Endothelial cell of umbilical vein (primary cell): ENCODE results near the gene ITPKA. TPM values are rescaled to one million over a fixed set of nuclear protein-coding genes. Genes with fewer than 3 reads are reported as not detected.

Source experiments
- BruUV-seq: library from RNA; stranded (reverse); fragments of 400-500 nt; replicated peaks from 2 replicates; lab custom pipeline; 2021; lab: Mats Ljungman, UMichigan
- CTCF ChIA-PET: fragments of 300-600, 350-600 bp; sonication (Branson Sonifier 250); formaldehyde crosslinking; loops from one replicate; lab custom pipeline; 2021; ENCODE audit warnings: antibody characterized with exemption, inconsistent platforms; lab: Charles Lee
- POLR2A ChIA-PET: fragments of 300-600, 350-600 bp; sonication (Branson Sonifier 250); formaldehyde crosslinking; loops from one replicate; lab custom pipeline; 2021; ENCODE audit warnings: antibody characterized with exemption, inconsistent platforms; lab: Charles Lee
- DNase-seq: peaks from one replicate; pipeline ENCODE4 v3.0.0-alpha.2; 2011; ENCODE audit warnings: low read depth, low spot score
- FAIRE-seq: peaks from 2 replicates; lab custom pipeline; 2011; peaks lifted over from hg19 to GRCh38; lab: Jason Lieb, UNC
- H2AFZ ChIP-seq: 2 replicates; pipeline ENCODE4 v1.6.0; 2012; ENCODE audit warnings: low read depth, low read length, control low read depth, inconsistent platforms
- H3K27ac ChIP-seq: 2 replicates; pipeline ENCODE4 v1.5.1; 2011; ENCODE audit warnings: low read depth, mild to moderate bottlenecking, control low read depth, low read length, moderate library complexity; ENCODE audit not compliant: insufficient read depth
- H3K27me3 ChIP-seq, 2 experiments: 2 replicates each; pipeline versions ENCODE4 v1.6.0 to v1.6.1; 2011; ENCODE audit warnings: low read length in 2 of 2, mixed read lengths in 1 of 2; ENCODE audit not compliant: control insufficient read depth in 2 of 2, insufficient read depth in 2 of 2
- H3K36me3 ChIP-seq, 2 experiments: 2 replicates in 1 of 2; 3 replicates in 1 of 2; pipeline ENCODE4 v1.5.1; 2011; ENCODE audit warnings: low read length in 2 of 2, mild to moderate bottlenecking in 1 of 2, moderate library complexity in 1 of 2; ENCODE audit not compliant: control insufficient read depth in 2 of 2, insufficient read depth in 2 of 2; ENCODE audit errors: extremely low read depth in 1 of 2
- H3K4me1 ChIP-seq: 3 replicates; pipeline ENCODE4 v1.5.1; 2011; ENCODE audit warnings: mild to moderate bottlenecking, low read length; ENCODE audit not compliant: control insufficient read depth, insufficient read depth; ENCODE audit errors: extremely low read depth
- H3K4me2 ChIP-seq: 2 replicates; pipeline ENCODE4 v1.6.1; 2011; ENCODE audit warnings: low read length, control low read depth, mixed read lengths; ENCODE audit not compliant: insufficient read depth
- H3K4me3 ChIP-seq, 3 experiments: fragments of 200-600 bp in 1 of 3; sonication (generic), shearing (Covaris generic) in 1 of 3; replicated peaks in 1 of 3; 2 replicates each; pipeline ENCODE4 v1.5.1; 2011 to 2016; ENCODE audit warnings: control low read depth in 3 of 3, low read length in 3 of 3, mild to moderate bottlenecking in 2 of 3, inconsistent platforms in 1 of 3, low read depth in 1 of 3, moderate library complexity in 1 of 3; ENCODE audit not compliant: insufficient read depth in 1 of 3
- H3K79me2 ChIP-seq: 2 replicates; pipeline ENCODE4 v1.6.0; 2012; ENCODE audit warnings: low read length, inconsistent platforms; ENCODE audit not compliant: control insufficient read depth, insufficient read depth
- H3K9ac ChIP-seq: replicated peaks from 2 replicates; pipeline ENCODE3; 2011; ENCODE audit warnings: low read length, control low read depth; ENCODE audit not compliant: insufficient read depth; ENCODE audit errors: extremely low read depth
- H3K9me1 ChIP-seq: replicated peaks from 3 replicates; pipeline ENCODE4 v1.6.0; 2011; ENCODE audit warnings: mild to moderate bottlenecking, low read length; ENCODE audit not compliant: control insufficient read depth, insufficient read depth; ENCODE audit errors: extremely low read depth
- H3K9me3 ChIP-seq: replicated peaks from 2 replicates; pipeline ENCODE4 v1.5.1; 2012; ENCODE audit warnings: low read length, inconsistent platforms; ENCODE audit not compliant: control insufficient read depth, insufficient read depth
- H4K20me1 ChIP-seq: replicated peaks from 2 replicates; pipeline ENCODE3; 2011; ENCODE audit warnings: mild to moderate bottlenecking, low read length; ENCODE audit not compliant: control insufficient read depth, insufficient read depth; ENCODE audit errors: extremely low read depth
- EZH2 ChIP-seq: IDR thresholded peaks from 2 replicates; pipeline ENCODE4 v1.6.1; 2012; ENCODE audit warnings: borderline replicate concordance, low read depth, mild to moderate bottlenecking, moderate library complexity, low read length, inconsistent platforms; ENCODE audit not compliant: severe bottlenecking
- FOS ChIP-seq: IDR thresholded peaks from 2 replicates; pipeline ENCODE4 v1.6.1; 2011; ENCODE audit warnings: mild to moderate bottlenecking, low read length, moderate library complexity, borderline replicate concordance; ENCODE audit not compliant: insufficient read depth
- GATA2 ChIP-seq: IDR thresholded peaks from 2 replicates; pipeline ENCODE4 v1.7.0; 2011; ENCODE audit warnings: low read depth, mild to moderate bottlenecking, moderate library complexity, mixed read lengths, low read length; ENCODE audit not compliant: insufficient read length, insufficient read depth
- JUN ChIP-seq: IDR thresholded peaks from 2 replicates; pipeline ENCODE4 v1.6.1; 2011; ENCODE audit warnings: borderline replicate concordance, low read depth; ENCODE audit not compliant: insufficient read length, insufficient read depth
- MYC ChIP-seq: IDR thresholded peaks from one replicate; pipeline ENCODE4 v1.6.1; 2011; ENCODE audit warnings: mild to moderate bottlenecking, low read depth, low read length
- POLR2A ChIP-seq: IDR thresholded peaks from 2 replicates; pipeline ENCODE4 v1.6.1; 2012; ENCODE audit warnings: low read depth, mild to moderate bottlenecking, control low read depth, low read length
- POLR2AphosphoS5 ChIP-seq: IDR thresholded peaks from 2 replicates; pipeline ENCODE4 v1.6.1; 2012; ENCODE audit warnings: low read depth, mild to moderate bottlenecking, control low read depth, low read length, moderate library complexity; ENCODE audit not compliant: insufficient read depth
- dilution Hi-C: fragments of 300-500 bp; cut with MboI; formaldehyde crosslinking; loops from one replicate; pipeline ENCODE4 v1.15.0; 2019; ENCODE audit warnings: low sequenced_read_pairs; ENCODE audit not compliant: extremely low pct_ligation_motif_present
- intact Hi-C: fragments of 100-400 bp; cut with micrococcal nuclease; formaldehyde crosslinking; loops from one replicate; pipeline ENCODE4 v1.10.0; 2022
- polyA plus RNA-seq, 4 experiments: library from polyadenylated mRNA; depleted of rRNA in 3 of 4; stranded (reverse) in 3 of 4; unstranded in 1 of 4; fragments of >200 nt; gene quantifications; 2 replicates each; pipeline versions ENCODE4 v1.2.1 to v1.2.3, GENCODE V29; 2011 to 2012; ENCODE audit warnings: missing spikeins in 1 of 4
- total RNA-seq: library from RNA; stranded (reverse); gene quantifications from 2 replicates; pipeline ENCODE4 v1.2.3, GENCODE V29; 2021
- TF ChIP-seq, protein P1 (sequence below): IDR thresholded peaks from 2 replicates; pipeline ENCODE4 v1.6.1; 2011; ENCODE audit not compliant: insufficient read depth, insufficient read length
- TF ChIP-seq, protein P2 (sequence below), 2 donors: IDR thresholded peaks; 1 replicate in 1 of 2; 2 replicates in 1 of 2; pipeline ENCODE4 v1.5.1; 2011; ENCODE audit warnings: low read length in 2 of 2, mild to moderate bottlenecking in 2 of 2, moderate library complexity in 2 of 2, control low read depth in 1 of 2, inconsistent platforms in 1 of 2, low read depth in 1 of 2; ENCODE audit not compliant: insufficient read depth in 1 of 2; ENCODE audit errors: extremely low read depth in 1 of 2

The ITPKA gene
- total and polyA plus RNA-seq, 2 donors (not counting 3 experiments of a cell fraction or from before 2014, with no cell fraction given), result 0.14 to 0.66 TPM

GRCh38 chr15:41482110-41482877, 11.4 kb upstream of the ITPKA start:
- POLR2A ChIA-PET, result interaction anchor here (0.6 to 0.9 kb wide), 2 partner anchors 8 to 70 kb away, joined by 3 to 4 read pairs; no protein-coding TSS in a partner anchor
- H3K27me3 ChIP-seq, result no peaks in the 10 kb centered on the region
- H3K9me1 ChIP-seq, result no peaks in the 10 kb centered on the region
- intact Hi-C loops (no loop called here), dilution Hi-C loops (no loop called here)
- BruUV-seq, result no TSS peak
- no peaks in the 10 kb centered on the region for H3K9me3 ChIP-seq
- no peaks in the 10 kb centered on the region for H4K20me1 ChIP-seq
- peaks cover 12 to 26% of the 10 kb centered on the region in 2 experiments for H3K36me3 ChIP-seq
- FAIRE-seq (no peak), DNase-seq (no peak)
- H2AFZ ChIP-seq, result no peak overlapping the region
- no peak overlapping the region for H3K4me2 ChIP-seq
- TF ChIP-seq JUN, result no peak
- TF ChIP-seq FOS, result no peak
- TF ChIP-seq, protein P1, sequence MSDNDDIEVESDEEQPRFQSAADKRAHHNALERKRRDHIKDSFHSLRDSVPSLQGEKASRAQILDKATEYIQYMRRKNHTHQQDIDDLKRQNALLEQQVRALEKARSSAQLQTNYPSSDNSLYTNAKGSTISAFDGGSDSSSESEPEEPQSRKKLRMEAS, result no peak
- TF ChIP-seq MYC, result no peak
- H3K27ac ChIP-seq, result no peak overlapping the region
- no peaks in the 10 kb centered on the region for H3K79me2 ChIP-seq
- no peak overlapping the region for H3K9ac ChIP-seq
- peaks cover 2% of the 10 kb centered on the region for H3K4me1 ChIP-seq
- CTCF ChIA-PET, result interaction anchor here (0.7 to 5.3 kb wide), 3 partner anchors 11 to 49 kb away, joined by 3 to 37 read pairs (median 3); partner anchors contain the start of gene ITPKA
- no peak overlapping the region for H3K4me3 ChIP-seq

- DNase-seq, result no peak
- Histone ChIP-seq H3K4me2 (no peak overlapping the region), H3K27ac (no peak overlapping the region), H3K4me3 (no peak overlapping the region), H3K9me3 (no peaks in the 10 kb centered on the region), H3K9me1 (no peaks in the 10 kb centered on the region), H3K27me3 (no peaks in the 10 kb centered on the region), H4K20me1 (no peaks in the 10 kb centered on the region), H3K9ac (no peak overlapping the region), H2AFZ (no peak overlapping the region), H3K79me2 (no peaks in the 10 kb centered on the region), H3K36me3 (peaks cover 12 to 26% of the 10 kb centered on the region in 2 experiments), H3K4me1 (peaks cover 8% of the 10 kb centered on the region)
- no peak for FAIRE-seq
- CTCF ChIA-PET, result interaction anchor here (1.6 to 5.3 kb wide), 2 partner anchors 8 to 18 kb away, joined by 6 to 37 read pairs; no protein-coding TSS in a partner anchor
- POLR2A ChIA-PET, result no interaction called here
- BruUV-seq, result no TSS peak
- intact Hi-C loops, result no loop called here
- TF ChIP-seq FOS, result no peak
- no peak for TF ChIP-seq JUN
- no peak for TF ChIP-seq POLR2A
- TF ChIP-seq, protein P1, result no peak
- no peak for TF ChIP-seq EZH2
- no peak for TF ChIP-seq MYC
- TF ChIP-seq, protein P2, sequence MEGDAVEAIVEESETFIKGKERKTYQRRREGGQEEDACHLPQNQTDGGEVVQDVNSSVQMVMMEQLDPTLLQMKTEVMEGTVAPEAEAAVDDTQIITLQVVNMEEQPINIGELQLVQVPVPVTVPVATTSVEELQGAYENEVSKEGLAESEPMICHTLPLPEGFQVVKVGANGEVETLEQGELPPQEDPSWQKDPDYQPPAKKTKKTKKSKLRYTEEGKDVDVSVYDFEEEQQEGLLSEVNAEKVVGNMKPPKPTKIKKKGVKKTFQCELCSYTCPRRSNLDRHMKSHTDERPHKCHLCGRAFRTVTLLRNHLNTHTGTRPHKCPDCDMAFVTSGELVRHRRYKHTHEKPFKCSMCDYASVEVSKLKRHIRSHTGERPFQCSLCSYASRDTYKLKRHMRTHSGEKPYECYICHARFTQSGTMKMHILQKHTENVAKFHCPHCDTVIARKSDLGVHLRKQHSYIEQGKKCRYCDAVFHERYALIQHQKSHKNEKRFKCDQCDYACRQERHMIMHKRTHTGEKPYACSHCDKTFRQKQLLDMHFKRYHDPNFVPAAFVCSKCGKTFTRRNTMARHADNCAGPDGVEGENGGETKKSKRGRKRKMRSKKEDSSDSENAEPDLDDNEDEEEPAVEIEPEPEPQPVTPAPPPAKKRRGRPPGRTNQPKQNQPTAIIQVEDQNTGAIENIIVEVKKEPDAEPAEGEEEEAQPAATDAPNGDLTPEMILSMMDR (IDR thresholded peaks at IDR 0.05; ENCODE audit: extremely low read depth in 1 of 2, insufficient read depth in 1 of 2, low read depth in 1 of 2, low read length in 2 of 2), result no peak
- no peak for TF ChIP-seq GATA2
- TF ChIP-seq POLR2AphosphoS5, result no peak
- dilution Hi-C loops, result no loop called here
These were observed 10.6 kb upstream of the ITPKA start for GRCh38 chr15:41483115-41483514.
